ENCODE measurements around the gene ITFG1. TPM values are rescaled to one million over a fixed set of nuclear protein-coding genes. Genes with fewer than 3 reads are reported as not detected.

ITFG1 gene
- total RNA-seq, 1 experiment from 2014 or later, result 18.0 TPM

GRCh38 chr16:47309581-47310312 lies 151.1 kb downstream of the ITFG1 start:
- H3K4me1 ChIP-seq (ENCODE audit: insufficient read depth, low read length), result no peaks in the 10 kb centered on the region; the same call in 1 of the 2 replicates
- no CpG with 5 or more reads among the region's 4 CpGs for whole genome bisulfite sequencing (ENCODE audit: extremely low coverage, insufficient read length, low lambda C conversion rate)
- no peak overlapping the region for H3K27ac Mint-ChIP-seq
- peaks cover 0 to 3% (median 0%) of the 10 kb centered on the region in 3 experiments; a peak in 2 of 7 replicates for H3K36me3 Mint-ChIP-seq (ENCODE audit: insufficient read depth in 1 of 3, low read depth in 3 of 3)
- no peak overlapping the region for H2AFZ ChIP-seq (ENCODE audit: low read length)
- H3K23ac ChIP-seq (ENCODE audit: insufficient read length, low read depth, low read length), result no peak overlapping the region
- H3K4me1 Mint-ChIP-seq, result peaks cover 17 to 19% of the 10 kb centered on the region in 2 experiments
- H3T11ph ChIP-seq (ENCODE audit: low read length), result no peak overlapping the region
- no peak overlapping the region for H3K4me3 Mint-ChIP-seq
- H2AK5ac ChIP-seq (ENCODE audit: insufficient read length, low read length), result no peak overlapping the region
- no peaks in the 10 kb centered on the region for H3K79me1 ChIP-seq (ENCODE audit: insufficient read depth, low read depth, low read length, poor library complexity, severe bottlenecking)
- H4K8ac ChIP-seq (replicated peaks; ENCODE audit: insufficient read length, low read depth, low read length), result no peak overlapping the region
- no peaks in the 10 kb centered on the region for H3K27me3 ChIP-seq (ENCODE audit: insufficient read depth, low read length)
- H3K4ac ChIP-seq (ENCODE audit: low read depth, low read length), result no peak overlapping the region
- no peak for DNase-seq
- no peak overlapping the region for H3K18ac ChIP-seq (ENCODE audit: insufficient read length, low read depth, low read length)
- no peaks in the 10 kb centered on the region for H3K9me3 Mint-ChIP-seq
- H2BK120ac ChIP-seq (ENCODE audit: low read depth, low read length, poor library complexity, severe bottlenecking), result no peak overlapping the region
- H3K4me2 ChIP-seq (ENCODE audit: insufficient read depth, insufficient read length, low read length), result no peak overlapping the region
- no peak overlapping the region for H2BK5ac ChIP-seq (ENCODE audit: insufficient read length, low read length)
- H4K5ac ChIP-seq (ENCODE audit: insufficient read length, low read depth, low read length), result no peak overlapping the region
- H3K79me2 ChIP-seq (ENCODE audit: insufficient read depth, low read length), result no peaks in the 10 kb centered on the region
- no peak for TF ChIP-seq CTCF (conservative IDR thresholded peaks at IDR 0.05)
- no peaks in the 10 kb centered on the region for H3K9me3 ChIP-seq (ENCODE audit: control insufficient read depth, low read depth, low read length)
- H3K56ac ChIP-seq (ENCODE audit: insufficient read length, low read depth, low read length), result no peak overlapping the region
- no peak overlapping the region for H2BK15ac ChIP-seq (ENCODE audit: low read depth, low read length)
- no peak overlapping the region for H4K91ac ChIP-seq (ENCODE audit: insufficient read length, low read depth, low read length)
- H2BK12ac ChIP-seq (ENCODE audit: insufficient read length, low read depth, low read length), result no peak overlapping the region
- no peak overlapping the region for H3K9ac ChIP-seq (ENCODE audit: extremely low read depth, insufficient read length, low read length)
- no peak overlapping the region for H3K27ac ChIP-seq (ENCODE audit: insufficient read length, low read depth, low read length)
- H3K27me3 Mint-ChIP-seq (ENCODE audit: low read depth), result no peaks in the 10 kb centered on the region
- no peaks in the 10 kb centered on the region for H3K23me2 ChIP-seq (ENCODE audit: insufficient read length, low read depth, low read length, poor library complexity, severe bottlenecking)
- no peaks in the 10 kb centered on the region for H4K20me1 ChIP-seq (ENCODE audit: control insufficient read depth, insufficient read depth, insufficient read length)
- H2BK20ac ChIP-seq (ENCODE audit: low read depth, low read length, poor library complexity, severe bottlenecking), result no peak overlapping the region
- H3K14ac ChIP-seq (ENCODE audit: insufficient read depth, low read length), result no peak overlapping the region
